HCT116 (cell line): ENCODE measurements around the gene ITSN1.

Experiments used
- CEBPB ChIP-seq: IDR thresholded peaks from 2 replicates; pipeline ENCODE4 v1.6.1; 2012; ENCODE audit warnings: low read depth
- CTCF ChIP-seq, 3 experiments: fragments of 200-600 bp in 1 of 3; sonication (generic) in 1 of 3; IDR thresholded peaks in 2 of 3; conservative IDR thresholded peaks in 1 of 3; 2 replicates each; pipeline ENCODE4 v1.5.1; 2012 to 2017; ENCODE audit warnings: low read depth in 2 of 3, low read length in 2 of 3, antibody characterized with exemption in 1 of 3, borderline replicate concordance in 1 of 3, control low read depth in 1 of 3, mild to moderate bottlenecking in 1 of 3, mixed read lengths in 1 of 3, mixed run types in 1 of 3, moderate library complexity in 1 of 3; ENCODE audit not compliant: insufficient read depth in 1 of 3
- EZH2 ChIP-seq: fragments of 200-600 bp; sonication (generic); IDR thresholded peaks from 2 replicates; pipeline ENCODE4 v1.6.1; 2017; ENCODE audit warnings: antibody characterized with exemption, mixed run types
- EZH2phosphoT487 ChIP-seq: fragments of 200-600 bp; IDR thresholded peaks from 2 replicates; pipeline ENCODE4 v1.6.1; 2018; ENCODE audit warnings: antibody characterized with exemption, borderline replicate concordance
- POLR2AphosphoS5 ChIP-seq: IDR thresholded peaks from 2 replicates; pipeline ENCODE4 v1.6.1; 2011; ENCODE audit warnings: mild to moderate bottlenecking, low read depth, low read length, moderate library complexity
- RAD21 ChIP-seq: IDR thresholded peaks from 2 replicates; pipeline ENCODE4 v1.6.1; 2012; ENCODE audit warnings: low read depth, mild to moderate bottlenecking
- REST ChIP-seq: IDR thresholded peaks from 2 replicates; pipeline ENCODE4 v1.6.1; 2012; ENCODE audit warnings: low read depth
- SP1 ChIP-seq: IDR thresholded peaks from 2 replicates; pipeline ENCODE4 v1.6.1; 2012; ENCODE audit warnings: low read depth
- ZFX ChIP-seq: fragments of 450-650 bp; IDR thresholded peaks from 2 replicates; pipeline ENCODE4 v1.6.1; 2017

- no peak for TF ChIP-seq EZH2
- peak; percentile 38 to 59 (median 47); a peak in 5 of 6 replicates for TF ChIP-seq CTCF (IDR thresholded peaks at IDR 0.05 in 2 of 3, conservative IDR thresholded peaks at IDR 0.05 in 1 of 3; ENCODE audit: borderline replicate concordance in 1 of 3, insufficient read depth in 1 of 3, low read depth in 2 of 3, low read length in 2 of 3)
- no peak for TF ChIP-seq REST
- no peak for TF ChIP-seq EZH2phosphoT487
- TF ChIP-seq POLR2AphosphoS5 = no peak
- no peak for TF ChIP-seq ZFX
- peak; percentile 71 for TF ChIP-seq RAD21
- no peak for TF ChIP-seq CEBPB
- TF ChIP-seq SP1 = no peak
These were observed 252.5 kb downstream of the ITSN1 start for GRCh38 chr21:33894736-33895288.
